K562 (cell line): Measurements from ENCODE around the gene S100A4. TPM values are rescaled to one million over a fixed set of nuclear protein-coding genes. Genes with fewer than 3 reads are reported as not detected.

ENCODE experiments used
- ATAC-seq: fragments of 200-7000 bp; cut with Tn5 transposase; 3 replicates; pipeline ENCODE4 v1.9.1; 2020; ENCODE audit warnings: moderate library complexity
- BruUV-seq: library from RNA; stranded (reverse); fragments of 400-500 nt; replicated peaks from 2 replicates; lab custom pipeline; 2021; lab: Mats Ljungman, UMichigan
- CTCF ChIA-PET: fragments of 300-600 bp; formaldehyde crosslinking; extraction: SDS; loops from one replicate; lab custom pipeline; 2021; ENCODE audit warnings: low intra/inter-chr PET ratio; lab: Yijun Ruan, JAX
- POLR2A ChIA-PET: fragments of 300-600, 350-650 bp; sonication (Branson Sonifier 250); formaldehyde crosslinking; extraction: SDS; loops from one replicate; lab custom pipeline; 2021; ENCODE audit warnings: antibody characterized with exemption, inconsistent platforms; lab: Yijun Ruan, JAX
- DNase-seq, 4 experiments: peaks; one replicate each; pipeline versions ENCODE4 v3.0.0 to v3.0.0-alpha.2; 2011 to 2018; ENCODE audit warnings: low spot score in 3 of 4, mixed read lengths in 3 of 4; ENCODE audit errors: extremely low read depth in 1 of 4
- FAIRE-seq: peaks from 2 replicates; lab custom pipeline; 2011; peaks lifted over from hg19 to GRCh38; lab: Jason Lieb, UNC
- H2AFZ ChIP-seq: 2 replicates; pipeline ENCODE4 v1.6.0; 2011; ENCODE audit warnings: low read depth, low read length, control low read depth, inconsistent platforms
- H3K27ac ChIP-seq: fragments of 200-600 bp; 3 replicates; pipeline ENCODE4 v1.8.0; 2011; ENCODE audit warnings: low read depth, mild to moderate bottlenecking, control low read depth, inconsistent platforms, low read length, moderate library complexity, mixed read lengths; ENCODE audit errors: extremely low read depth
- H3K27me3 ChIP-seq, 2 experiments: fragments of 300-600 bp in 1 of 2; 2 replicates in 1 of 2; 3 replicates in 1 of 2; pipeline versions ENCODE4 v1.6.0 to v1.8.0; 2011; ENCODE audit warnings: inconsistent platforms in 2 of 2, low read length in 2 of 2, mild to moderate bottlenecking in 1 of 2, mixed read lengths in 1 of 2, moderate library complexity in 1 of 2; ENCODE audit not compliant: control insufficient read depth in 2 of 2, insufficient read depth in 2 of 2
- H3K36me3 ChIP-seq: fragments of 300-600 bp; 3 replicates; pipeline ENCODE4 v1.8.0; 2011; ENCODE audit warnings: mild to moderate bottlenecking, low read length, inconsistent platforms; ENCODE audit not compliant: control insufficient read depth, insufficient read depth
- H3K4me1 ChIP-seq, 2 experiments: fragments of 200-600 bp in 1 of 2; replicated peaks in 1 of 2; 2 replicates in 1 of 2; 3 replicates in 1 of 2; pipeline versions ENCODE4 v1.5.1 to v1.8.0; 2011; ENCODE audit warnings: inconsistent platforms in 2 of 2, low read length in 2 of 2, mild to moderate bottlenecking in 1 of 2, mixed read lengths in 1 of 2, moderate library complexity in 1 of 2; ENCODE audit not compliant: control insufficient read depth in 2 of 2, insufficient read depth in 2 of 2
- H3K4me2 ChIP-seq: 2 replicates; pipeline ENCODE4 v1.6.1; 2011; ENCODE audit warnings: low read length, control low read depth, inconsistent platforms, mixed read lengths; ENCODE audit not compliant: insufficient read depth
- H3K4me3 ChIP-seq: fragments of 200-600 bp; sonication (generic), shearing (Covaris generic); 2 replicates; pipeline ENCODE4 v1.5.1; 2016; ENCODE audit warnings: control low read depth, inconsistent platforms
- H3K79me2 ChIP-seq: fragments of 200-600 bp; 3 replicates; pipeline ENCODE4 v1.8.0; 2011; ENCODE audit warnings: low read length, inconsistent platforms; ENCODE audit not compliant: control insufficient read depth, insufficient read depth
- H3K9ac ChIP-seq, 2 experiments: 2 replicates each; pipeline versions ENCODE4 v1.6.0 to v1.6.1; 2011; ENCODE audit warnings: low read depth in 2 of 2, low read length in 2 of 2, control low read depth in 1 of 2, inconsistent platforms in 1 of 2, mild to moderate bottlenecking in 1 of 2, mixed read lengths in 1 of 2; ENCODE audit not compliant: insufficient read depth in 1 of 2
- H3K9me1 ChIP-seq: one replicate; pipeline ENCODE4 v1.6.0; 2011; ENCODE audit warnings: inconsistent platforms, mild to moderate bottlenecking, low read length, moderate library complexity; ENCODE audit not compliant: control insufficient read depth, insufficient read depth
- H3K9me3 ChIP-seq: replicated peaks from 2 replicates; pipeline ENCODE4 v1.5.1; 2011; ENCODE audit warnings: low read depth, low read length, inconsistent platforms; ENCODE audit not compliant: control insufficient read depth, insufficient read depth
- H4K20me1 ChIP-seq: replicated peaks from 2 replicates; pipeline ENCODE4 v1.6.1; 2011; ENCODE audit warnings: low read length, inconsistent platforms, mixed read lengths; ENCODE audit not compliant: control insufficient read depth, insufficient read depth
- LCOR ChIP-seq: sonication (generic); formaldehyde crosslinking; IDR thresholded peaks from 2 replicates; pipeline ENCODE4 v1.8.0; 2022; ENCODE audit warnings: mild to moderate bottlenecking, missing genetic modification reagents
- RBM25 ChIP-seq: fragments of 200-400 bp; formaldehyde crosslinking; IDR thresholded peaks from 2 replicates; pipeline ENCODE4 v1.6.1; 2018; ENCODE audit warnings: low read length, low read depth, moderate library complexity; ENCODE audit not compliant: severe bottlenecking
- SRSF9 ChIP-seq: fragments of 200-400 bp; formaldehyde crosslinking; IDR thresholded peaks from 2 replicates; pipeline ENCODE4 v1.6.1; 2017; ENCODE audit warnings: low read depth, low read length, borderline replicate concordance
- ZNF695 ChIP-seq: fragments of 450-650 bp; formaldehyde crosslinking; IDR thresholded peaks from 2 replicates; pipeline ENCODE4 v1.4.0; 2020; ENCODE audit warnings: mild to moderate bottlenecking, moderate library complexity
- WGBS: fragments of 100-300 bp; shearing (Covaris generic); methylation state at CpG from one replicate; pipeline ENCODE4 v1.1.6; 2016; ENCODE audit warnings: low coverage, mixed read lengths; ENCODE audit not compliant: insufficient coverage; ENCODE audit errors: missing lambda C conversion rate; 5-methylcytosine and 5-hydroxymethylcytosine counted together
- in situ Hi-C: fragments of 300-500 bp; cut with MboI; formaldehyde crosslinking; loops from 4 replicates; pipeline ENCODE4 v1.15.0; 2018; ENCODE audit warnings: inconsistent platforms, mixed read lengths
- intact Hi-C: fragments of 100-400 bp; cut with micrococcal nuclease; formaldehyde crosslinking; loops from 2 replicates; pipeline ENCODE4 v1.14.2; 2022
- polyA plus RNA-seq, 8 experiments: library from polyadenylated mRNA; depleted of rRNA in 4 of 8; stranded (reverse) in 5 of 8; unstranded in 3 of 8; fragments of >200 nt; fragmentation: Nextera tagmentation in 2 of 8; fragmentation: Illumina TruSeq in 1 of 8; extraction: Ambion mirVana in 2 of 8; extraction: Trizol in 1 of 8; gene quantifications; 2 replicates each; pipeline versions ENCODE4 v1.2.1 to v1.2.3, GENCODE V29; 2011 to 2014; ENCODE audit warnings: inconsistent platforms in 1 of 8, missing spikeins in 1 of 8
- total RNA-seq, 7 experiments: library from RNA; depleted of rRNA in 6 of 7; stranded (reverse); fragments of >200 nt in 6 of 7; fragmentation: Illumina TruSeq in 2 of 7; extraction: Trizol in 2 of 7; gene quantifications; 2 replicates each; pipeline versions ENCODE4 v1.2.1 to v1.2.3, GENCODE V29; 2011 to 2021; ENCODE audit warnings: low replicate concordance in 1 of 7
- TF ChIP-seq, protein P1 (sequence below): fragments of 250-450 bp; sonication (Bioruptor Pico); IDR thresholded peaks from 2 replicates; pipeline ENCODE4 v1.5.0; 2021; ENCODE audit warnings: mild to moderate bottlenecking, moderate library complexity

S100A4 gene
- total and polyA plus RNA-seq, 9 of the 15 experiments (the other 6 are each of a cell fraction or from before 2014, with no cell fraction given): 3.7 to 20.1 (median 11.2) TPM

DNA sequence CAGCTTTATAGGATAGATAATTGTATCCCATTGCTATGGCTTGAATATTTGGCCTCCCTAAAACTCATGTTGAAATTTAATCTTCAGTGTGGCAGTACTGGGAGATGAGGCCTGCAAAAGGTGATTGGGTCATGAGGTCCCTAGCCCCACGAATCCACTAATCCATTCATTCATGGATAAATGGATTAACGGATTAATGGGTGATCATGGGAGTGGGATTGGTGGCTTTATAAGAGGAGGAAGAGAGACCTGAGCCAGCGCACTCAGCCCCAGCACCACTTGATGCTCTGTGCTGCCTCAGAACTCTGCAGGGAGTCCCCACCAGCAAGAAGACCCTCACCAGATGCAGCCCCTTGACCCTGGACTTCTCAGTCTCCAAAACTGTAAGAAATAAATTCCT, 41.8 kb downstream of the S100A4 start:
- H3K27ac ChIP-seq: no peak overlapping the region
- H3K36me3 ChIP-seq: no peaks in the 10 kb centered on the region
- no peak overlapping the region for H3K4me2 ChIP-seq
- POLR2A ChIA-PET: interaction anchor here (0.7 kb wide), 1 partner anchor 10 kb away, joined by 3 read pairs; no protein-coding TSS in a partner anchor
- H3K9ac ChIP-seq: no peak overlapping the region
- CTCF ChIA-PET: no interaction called here
- ATAC-seq (no peak), DNase-seq (no peak), FAIRE-seq (no peak)
- peaks cover 7 to 9% of the 10 kb centered on the region in 2 experiments; a peak in 3 of 5 replicates for H3K27me3 ChIP-seq
- 23% methylated on average over 3 of the region's 3 CpGs for WGBS
- no peaks in the 10 kb centered on the region for H3K9me1 ChIP-seq
- BruUV-seq: no TSS peak
- H2AFZ ChIP-seq: no peak overlapping the region
- H3K79me2 ChIP-seq: no peaks in the 10 kb centered on the region
- in situ Hi-C loops: loop anchor here (10.0 kb wide), 1 partner anchor 481 kb away; the partner anchor contains the start of gene RAB13
- peaks cover 0 to 6% of the 10 kb centered on the region in 2 experiments; a peak in 1 of 5 replicates for H3K4me1 ChIP-seq
- TF ChIP-seq RBM25: no peak
- TF ChIP-seq ZNF695 (CRISPR knock-in tag): no peak
- intact Hi-C loops: no loop called here
- H3K9me3 ChIP-seq: no peaks in the 10 kb centered on the region
- no peak overlapping the region for H3K4me3 ChIP-seq
- H4K20me1 ChIP-seq: no peaks in the 10 kb centered on the region

DNA sequence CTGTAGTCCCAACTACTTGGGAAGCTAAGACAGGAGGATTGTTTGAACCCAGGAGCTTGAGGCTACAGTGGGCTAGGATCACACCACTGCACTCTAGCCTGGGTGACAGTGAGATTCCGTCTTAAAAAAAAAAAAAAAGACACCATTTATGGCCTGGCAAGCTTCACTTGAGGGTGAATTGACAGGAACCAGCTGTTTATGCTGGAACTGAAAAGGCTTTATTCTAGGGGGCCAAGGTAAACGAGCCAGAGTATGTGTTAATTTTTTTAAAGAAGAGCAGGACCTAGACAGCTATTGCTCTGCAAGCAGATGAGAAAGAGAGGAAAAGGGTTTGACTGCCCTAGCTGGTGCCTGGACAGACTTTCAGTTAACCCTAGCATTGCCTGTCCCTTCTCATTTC, 46.9 kb downstream of the S100A4 start:
- H2AFZ ChIP-seq: no peak overlapping the region
- TF ChIP-seq SRSF9: no peak
- TF ChIP-seq LCOR: no peak
- TF ChIP-seq, protein P1, sequence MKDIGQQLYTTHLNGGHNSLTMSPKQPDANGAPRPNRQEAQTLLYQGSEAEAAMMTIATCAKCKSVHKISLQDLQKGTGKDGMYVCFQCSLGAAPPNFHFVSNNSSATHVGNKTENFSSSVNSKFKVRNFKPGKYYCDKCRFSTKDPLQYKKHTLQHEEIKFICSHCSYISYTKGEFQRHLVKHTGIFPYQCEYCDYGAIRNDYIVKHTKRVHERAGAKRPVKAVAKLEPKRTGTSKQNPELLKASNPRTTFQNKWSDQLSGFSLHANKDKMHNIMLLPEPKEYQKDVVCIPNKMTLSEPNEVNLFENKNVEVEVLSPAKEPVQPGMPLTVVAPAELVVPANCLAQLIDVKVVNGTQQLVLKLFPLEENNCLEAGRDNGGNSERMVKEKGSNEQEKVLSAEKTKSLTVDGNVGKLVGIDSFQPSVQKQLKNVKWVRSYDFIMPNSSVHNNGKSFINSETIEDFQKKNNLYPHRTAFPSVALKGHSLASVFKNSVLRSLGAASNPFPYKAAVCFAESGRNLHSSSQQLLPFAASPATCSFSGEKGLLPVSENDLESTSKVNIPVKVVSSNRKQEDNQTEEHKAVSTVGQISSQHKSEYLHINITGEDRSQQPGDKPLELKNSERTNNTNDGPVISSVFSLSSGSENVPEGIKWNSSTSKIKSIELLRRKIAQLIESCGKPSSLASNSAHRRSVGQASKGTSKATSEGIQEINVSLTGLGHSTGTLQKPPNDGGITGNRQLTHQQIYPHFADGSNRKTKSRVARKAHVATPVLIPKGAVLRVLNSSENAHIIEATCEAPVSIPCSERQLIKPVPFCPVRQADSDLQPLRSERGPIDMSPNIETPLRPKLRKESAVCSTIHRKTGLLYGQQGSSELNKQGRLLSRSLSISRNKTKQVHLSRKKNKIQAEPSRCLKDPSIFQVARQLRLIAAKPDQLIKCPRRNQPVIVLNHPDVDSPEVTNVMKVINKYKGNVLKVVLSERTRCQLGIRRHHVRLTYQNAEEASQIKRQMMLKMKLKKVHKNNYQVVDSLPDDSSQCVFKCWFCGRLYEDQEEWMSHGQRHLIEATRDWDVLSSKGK (CRISPR knock-in tag): no peak
- TF ChIP-seq, all 486 proteins: peak for 0
- no peak for FAIRE-seq
- H3K9me3 ChIP-seq: no peaks in the 10 kb centered on the region
- peaks cover 7 to 9% of the 10 kb centered on the region in 2 experiments; a peak in 3 of 5 replicates for H3K27me3 ChIP-seq
- no peak for ATAC-seq
- H3K36me3 ChIP-seq: no peaks in the 10 kb centered on the region
- H3K9ac ChIP-seq: no peak overlapping the region
- H3K9me1 ChIP-seq: no peaks in the 10 kb centered on the region
- in situ Hi-C loops (no loop called here), intact Hi-C loops (no loop called here)
- no peak for DNase-seq
- H3K79me2 ChIP-seq: no peaks in the 10 kb centered on the region
- H3K27ac ChIP-seq: no peak overlapping the region
- POLR2A ChIA-PET: interaction anchor here (1.0 kb wide), 1 partner anchor 12 kb away, joined by 3 read pairs; no protein-coding TSS in a partner anchor
- H3K4me3 ChIP-seq: no peak overlapping the region
- CTCF ChIA-PET: interaction anchor here (0.7 kb wide), 1 partner anchor 150 kb away, joined by 5 read pairs; the partner anchor contains the start of gene PGLYRP4
- WGBS: 7% methylated on average over 2 of the region's 2 CpGs
- H4K20me1 ChIP-seq: peaks cover 7% of the 10 kb centered on the region; the same call in 1 of the 2 replicates
- no TSS peak for BruUV-seq
- H3K4me1 ChIP-seq: no peaks in the 10 kb centered on the region
- H3K4me2 ChIP-seq: no peak overlapping the region
